ENCODE results near the gene PHPT1.

Gene PHPT1

DNA sequence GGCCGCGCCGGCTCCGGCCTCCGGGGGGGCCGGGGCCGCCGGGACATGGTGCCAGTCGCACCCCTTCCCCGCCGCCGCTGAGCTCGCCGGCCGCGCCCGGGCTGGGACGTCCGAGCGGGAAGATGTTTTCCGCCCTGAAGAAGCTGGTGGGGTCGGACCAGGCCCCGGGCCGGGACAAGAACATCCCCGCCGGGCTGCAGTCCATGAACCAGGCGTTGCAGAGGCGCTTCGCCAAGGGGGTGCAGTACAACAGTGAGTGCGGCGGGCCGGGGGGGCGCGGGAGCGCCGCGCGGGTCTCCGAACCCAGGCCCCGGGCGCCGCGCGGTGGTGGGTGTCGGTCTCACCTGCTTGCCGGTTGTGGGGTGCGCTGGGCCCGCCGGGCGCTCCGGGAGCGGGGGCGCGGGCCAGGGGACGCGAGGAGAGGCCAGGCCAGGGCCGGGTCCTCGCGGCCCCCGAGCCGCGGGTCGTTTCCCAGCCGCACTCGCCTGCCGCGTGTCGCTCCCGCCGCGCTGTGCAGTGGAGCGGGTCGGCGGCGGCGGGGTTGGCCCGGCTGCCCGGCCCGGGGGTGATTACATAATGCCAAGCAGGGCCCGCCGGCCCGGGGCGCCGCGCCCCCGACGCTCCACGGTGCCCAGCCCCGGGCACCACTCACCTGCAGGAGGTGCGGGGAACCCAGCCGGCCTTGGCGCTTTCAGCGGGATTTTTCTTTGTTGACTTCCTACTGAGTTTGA, 41.0 kb upstream of the PHPT1 start:
- POLR2A ChIA-PET: no interaction called here
- TF ChIP-seq, protein P1, sequence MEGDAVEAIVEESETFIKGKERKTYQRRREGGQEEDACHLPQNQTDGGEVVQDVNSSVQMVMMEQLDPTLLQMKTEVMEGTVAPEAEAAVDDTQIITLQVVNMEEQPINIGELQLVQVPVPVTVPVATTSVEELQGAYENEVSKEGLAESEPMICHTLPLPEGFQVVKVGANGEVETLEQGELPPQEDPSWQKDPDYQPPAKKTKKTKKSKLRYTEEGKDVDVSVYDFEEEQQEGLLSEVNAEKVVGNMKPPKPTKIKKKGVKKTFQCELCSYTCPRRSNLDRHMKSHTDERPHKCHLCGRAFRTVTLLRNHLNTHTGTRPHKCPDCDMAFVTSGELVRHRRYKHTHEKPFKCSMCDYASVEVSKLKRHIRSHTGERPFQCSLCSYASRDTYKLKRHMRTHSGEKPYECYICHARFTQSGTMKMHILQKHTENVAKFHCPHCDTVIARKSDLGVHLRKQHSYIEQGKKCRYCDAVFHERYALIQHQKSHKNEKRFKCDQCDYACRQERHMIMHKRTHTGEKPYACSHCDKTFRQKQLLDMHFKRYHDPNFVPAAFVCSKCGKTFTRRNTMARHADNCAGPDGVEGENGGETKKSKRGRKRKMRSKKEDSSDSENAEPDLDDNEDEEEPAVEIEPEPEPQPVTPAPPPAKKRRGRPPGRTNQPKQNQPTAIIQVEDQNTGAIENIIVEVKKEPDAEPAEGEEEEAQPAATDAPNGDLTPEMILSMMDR (IDR thresholded peaks at IDR 0.05; ENCODE audit: control extremely low read depth, extremely low read depth, low read depth, missing control alignments): peak; percentile 15
- CTCF ChIA-PET: interaction anchor here (0.7 to 3.5 kb wide), 11 partner anchors 11 to 221 kb away, joined by 3 to 26 read pairs (median 4); partner anchors contain the start of genes AJM1 and FBXW5
- DNase-seq (ENCODE audit: extremely low spot score): no peak

- POLR2A ChIA-PET: no interaction called here
- TF ChIP-seq, protein P1 (IDR thresholded peaks at IDR 0.05; ENCODE audit: control extremely low read depth, extremely low read depth, low read depth, missing control alignments): no peak
- no peak for DNase-seq (ENCODE audit: extremely low spot score)
- CTCF ChIA-PET: interaction anchor here (0.9 to 3.5 kb wide), 6 partner anchors 10 to 220 kb away, joined by 3 to 26 read pairs (median 3); partner anchors contain the start of gene AJM1
Observed at GRCh38 chr9:136808806-136809158, 40.4 kb upstream of the PHPT1 start.

DNA sequence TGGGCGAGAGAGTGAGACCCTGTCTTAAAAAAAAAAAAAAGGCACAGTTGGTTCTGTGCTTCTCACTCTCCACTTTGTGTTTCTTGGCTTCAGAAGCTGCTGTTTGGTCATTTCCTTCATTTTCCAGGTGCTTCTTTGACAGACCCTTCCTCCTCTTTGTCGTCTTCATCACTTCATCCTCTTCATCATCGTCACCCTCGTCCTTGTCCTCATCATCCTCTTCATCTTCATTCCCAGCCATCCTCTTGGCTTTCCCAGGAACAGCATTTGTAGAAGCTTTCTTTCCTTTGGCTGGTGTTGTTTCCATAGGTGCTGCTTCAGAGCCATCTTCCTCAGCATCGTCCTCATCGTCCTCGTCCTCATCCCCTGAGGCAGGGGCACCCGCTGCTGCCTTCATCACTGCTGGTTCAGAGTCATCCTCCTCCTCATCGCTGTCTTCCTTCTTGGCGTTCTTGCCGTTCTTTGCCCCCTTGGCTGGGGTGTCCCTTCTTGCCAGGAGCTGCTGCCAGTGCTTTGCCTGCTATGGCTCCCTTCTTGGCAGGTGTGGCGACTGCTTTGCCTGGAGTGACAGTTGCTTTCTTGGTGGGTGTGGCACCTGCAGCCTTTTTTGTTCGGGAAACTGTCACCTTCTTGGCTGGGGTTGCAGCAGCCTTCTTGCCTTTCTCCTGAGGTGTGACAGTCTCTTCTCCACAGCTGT, 34.3 kb upstream of the PHPT1 start:
- TF ChIP-seq, protein P1 (IDR thresholded peaks at IDR 0.05; ENCODE audit: control extremely low read depth, extremely low read depth, low read depth, missing control alignments): no peak
- ChIA-PET CTCF (interaction anchor here (0.7 to 10.6 kb wide), 5 partner anchors 9 to 55 kb away, joined by 3 to 77 read pairs (median 3); partner anchors contain the start of gene AJM1), POLR2A (no interaction called here)
- no peak for DNase-seq (ENCODE audit: extremely low spot score)

DNA sequence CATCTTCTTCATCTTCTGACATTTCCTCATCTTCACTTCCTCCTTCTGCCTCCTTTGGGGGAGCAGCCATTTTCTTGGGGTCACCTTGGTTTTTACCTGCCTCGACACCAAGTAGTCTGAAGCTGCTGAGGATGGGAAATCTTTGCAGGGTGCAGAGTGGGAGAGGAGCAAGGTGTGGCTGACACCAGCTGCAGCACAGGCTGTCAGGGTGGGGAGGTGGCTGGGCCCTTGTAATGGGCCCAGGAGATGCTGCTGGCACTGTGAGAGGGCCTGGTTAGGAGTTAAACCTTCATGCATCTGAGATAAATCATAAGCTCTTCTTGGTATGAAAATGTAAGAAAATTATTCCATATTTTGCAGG, 33.8 kb upstream of the PHPT1 start:
- ChIA-PET CTCF (interaction anchor here (0.7 to 10.6 kb wide), 6 partner anchors 9 to 220 kb away, joined by 3 to 77 read pairs (median 3); partner anchors contain the start of gene AJM1), POLR2A (no interaction called here)
- DNase-seq (ENCODE audit: extremely low spot score): no peak
- TF ChIP-seq, protein P1 (IDR thresholded peaks at IDR 0.05; ENCODE audit: control extremely low read depth, extremely low read depth, low read depth, missing control alignments): no peak

DNA sequence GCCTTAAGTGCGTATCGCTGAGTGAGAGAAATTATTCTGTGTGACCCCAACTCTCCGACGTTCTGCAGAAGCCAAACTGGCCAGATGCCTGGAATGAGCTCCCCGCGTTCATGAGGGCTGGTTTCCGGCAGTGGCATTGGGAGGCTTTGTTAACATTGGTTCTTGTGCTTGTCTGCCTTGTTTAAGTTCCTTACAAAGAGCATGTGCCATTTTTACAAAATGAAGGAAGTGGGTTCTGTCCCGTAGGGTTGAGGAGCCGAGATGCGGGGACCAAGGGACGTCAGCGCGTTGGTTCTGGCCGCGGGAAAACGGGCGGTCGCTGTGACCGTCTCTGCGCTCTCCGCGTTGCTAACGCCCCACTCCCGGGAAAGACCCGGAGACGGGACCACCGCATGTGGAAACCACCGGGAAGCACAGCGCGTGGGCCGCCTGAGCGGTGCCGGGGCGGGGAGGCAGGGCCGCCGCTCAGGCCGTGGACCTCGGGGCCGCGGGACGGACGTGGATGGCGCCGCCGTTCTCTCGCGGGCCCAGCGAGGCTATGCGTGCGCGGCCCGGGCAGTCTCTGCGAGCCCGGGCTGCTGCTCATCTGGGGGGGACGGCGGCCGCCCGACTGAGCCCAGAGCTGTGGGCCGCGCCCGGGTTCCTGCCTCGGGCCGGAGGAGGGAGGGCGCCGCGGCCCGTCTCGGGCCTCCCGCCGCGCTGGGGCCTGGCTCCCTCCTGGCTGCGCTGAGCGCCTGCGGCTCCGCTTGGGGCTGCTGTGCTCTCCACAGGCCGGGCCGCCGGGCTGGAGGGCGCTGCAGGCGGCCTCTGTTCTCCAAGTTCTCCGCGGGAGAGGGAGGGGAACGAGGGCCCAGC, 28.0 kb upstream of the PHPT1 start:
- ChIA-PET CTCF (interaction anchor here (1.6 to 10.6 kb wide), 4 partner anchors 13 to 208 kb away, joined by 4 to 77 read pairs (median 17); partner anchors contain the start of gene AJM1), POLR2A (no interaction called here)
- DNase-seq (ENCODE audit: extremely low spot score): no peak
- TF ChIP-seq, protein P1 (IDR thresholded peaks at IDR 0.05; ENCODE audit: control extremely low read depth, extremely low read depth, low read depth, missing control alignments): no peak

All from GM10248 (cell line).